HFFc6 (cell line): ENCODE data around the gene LRRC32. TPM values are rescaled to one million over a fixed set of nuclear protein-coding genes. Genes with fewer than 3 reads are reported as not detected.

ENCODE experiments used
- DNase-seq: peaks from one replicate; pipeline ENCODE4 v3.0.0-alpha.2; 2018
- H3K27ac Mint-ChIP-seq: 2 replicates; pipeline ENCODE4 v1.8.0; 2020; ENCODE audit warnings: mild to moderate bottlenecking, mixed read lengths
- H3K27me3 Mint-ChIP-seq: 2 replicates; pipeline ENCODE4 v1.8.0; 2021; ENCODE audit warnings: mild to moderate bottlenecking, moderate library complexity, mixed read lengths; ENCODE audit not compliant: insufficient read depth
- H3K36me3 Mint-ChIP-seq: 2 replicates; pipeline ENCODE4 v1.8.0; 2021; ENCODE audit warnings: low read depth, mixed read lengths
- H3K4me1 Mint-ChIP-seq: 2 replicates; pipeline ENCODE4 v1.8.0; 2020; ENCODE audit warnings: low read depth, mixed read lengths
- H3K4me3 Mint-ChIP-seq: 2 replicates; pipeline ENCODE4 v1.8.0; 2020; ENCODE audit warnings: mild to moderate bottlenecking, moderate library complexity, mixed read lengths
- H3K9me3 Mint-ChIP-seq: 2 replicates; pipeline ENCODE4 v1.8.0; 2020; ENCODE audit warnings: mild to moderate bottlenecking, mixed read lengths
- total RNA-seq, 6 experiments: library from RNA; stranded (reverse); fragmentation: NEBNext Ultra II Directional; extraction: Animal tissue kit (Norgen Biotek cat#: 25700); gene quantifications; 2 replicates in 1 of 6; 3 replicates in 5 of 6; pipeline ENCODE4 v1.2.3, GENCODE V29; 2021
- TF ChIP-seq, protein P1 (sequence below): fragments of 200-600 bp; sonication (generic); IDR thresholded peaks from 2 replicates; pipeline ENCODE4 v1.5.0; 2021; ENCODE audit warnings: antibody characterized with exemption, mild to moderate bottlenecking

LRRC32 gene
- total RNA-seq, 6 experiments from 2014 or later: 0.57 to 1.3 (median 1.0) TPM

DNA sequence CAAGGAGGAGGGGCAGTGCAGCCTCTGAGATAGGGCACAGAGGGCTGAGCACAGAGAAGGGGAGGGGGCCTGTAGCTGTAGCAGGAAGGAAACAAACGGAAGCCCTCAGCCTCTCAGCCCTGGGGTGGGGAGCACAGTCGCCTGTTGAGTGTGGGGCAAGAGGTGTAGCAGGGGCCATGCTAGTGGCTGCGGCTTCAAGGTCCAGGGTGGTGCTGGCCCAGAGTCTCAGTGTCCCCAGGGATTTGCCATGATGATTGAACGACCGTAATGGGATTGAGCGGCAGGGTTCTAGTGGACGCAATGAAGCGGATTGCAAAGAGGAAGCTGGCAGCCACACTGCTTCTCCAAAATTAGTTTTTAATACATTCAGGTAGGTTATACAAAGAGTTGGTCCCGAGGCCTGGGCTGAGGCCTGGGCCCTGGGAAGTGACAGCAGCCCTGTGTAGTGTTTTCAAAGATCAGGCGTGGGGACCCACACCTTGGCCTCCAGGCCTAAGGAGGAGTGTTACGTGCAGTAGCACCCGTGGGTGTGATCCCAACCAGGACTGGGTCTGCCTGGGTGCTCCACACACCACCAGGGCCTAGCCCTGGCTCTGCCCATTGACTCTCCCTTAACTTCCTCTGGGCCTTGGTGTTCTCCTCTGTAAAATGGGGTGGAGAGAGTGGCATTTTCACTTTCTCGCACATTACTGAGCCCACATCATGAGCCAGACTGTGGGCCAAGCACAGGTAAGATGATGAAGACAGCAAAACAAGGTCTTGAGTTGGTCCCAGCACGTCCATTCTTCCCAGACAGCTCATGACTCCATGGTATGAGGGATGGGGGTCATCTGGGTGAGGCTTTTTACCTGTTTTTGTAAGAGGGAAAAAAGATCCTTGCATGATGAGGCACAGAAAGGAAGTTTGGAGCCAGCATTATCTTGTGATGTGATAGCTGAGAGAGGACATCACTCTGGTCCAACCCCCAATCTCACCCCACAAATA, 13.1 kb downstream of the LRRC32 start:
- Mint-ChIP-seq H3K9me3 (no peaks in the 10 kb centered on the region), H3K4me1 (peaks cover 7% of the 10 kb centered on the region; the same call in 1 of the 2 replicates), H3K4me3 (no peak overlapping the region), H3K36me3 (no peaks in the 10 kb centered on the region), H3K27ac (no peak overlapping the region), H3K27me3 (peaks cover 18% of the 10 kb centered on the region)
- no peak for DNase-seq
- TF ChIP-seq, protein P1, sequence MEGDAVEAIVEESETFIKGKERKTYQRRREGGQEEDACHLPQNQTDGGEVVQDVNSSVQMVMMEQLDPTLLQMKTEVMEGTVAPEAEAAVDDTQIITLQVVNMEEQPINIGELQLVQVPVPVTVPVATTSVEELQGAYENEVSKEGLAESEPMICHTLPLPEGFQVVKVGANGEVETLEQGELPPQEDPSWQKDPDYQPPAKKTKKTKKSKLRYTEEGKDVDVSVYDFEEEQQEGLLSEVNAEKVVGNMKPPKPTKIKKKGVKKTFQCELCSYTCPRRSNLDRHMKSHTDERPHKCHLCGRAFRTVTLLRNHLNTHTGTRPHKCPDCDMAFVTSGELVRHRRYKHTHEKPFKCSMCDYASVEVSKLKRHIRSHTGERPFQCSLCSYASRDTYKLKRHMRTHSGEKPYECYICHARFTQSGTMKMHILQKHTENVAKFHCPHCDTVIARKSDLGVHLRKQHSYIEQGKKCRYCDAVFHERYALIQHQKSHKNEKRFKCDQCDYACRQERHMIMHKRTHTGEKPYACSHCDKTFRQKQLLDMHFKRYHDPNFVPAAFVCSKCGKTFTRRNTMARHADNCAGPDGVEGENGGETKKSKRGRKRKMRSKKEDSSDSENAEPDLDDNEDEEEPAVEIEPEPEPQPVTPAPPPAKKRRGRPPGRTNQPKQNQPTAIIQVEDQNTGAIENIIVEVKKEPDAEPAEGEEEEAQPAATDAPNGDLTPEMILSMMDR: no peak

DNA sequence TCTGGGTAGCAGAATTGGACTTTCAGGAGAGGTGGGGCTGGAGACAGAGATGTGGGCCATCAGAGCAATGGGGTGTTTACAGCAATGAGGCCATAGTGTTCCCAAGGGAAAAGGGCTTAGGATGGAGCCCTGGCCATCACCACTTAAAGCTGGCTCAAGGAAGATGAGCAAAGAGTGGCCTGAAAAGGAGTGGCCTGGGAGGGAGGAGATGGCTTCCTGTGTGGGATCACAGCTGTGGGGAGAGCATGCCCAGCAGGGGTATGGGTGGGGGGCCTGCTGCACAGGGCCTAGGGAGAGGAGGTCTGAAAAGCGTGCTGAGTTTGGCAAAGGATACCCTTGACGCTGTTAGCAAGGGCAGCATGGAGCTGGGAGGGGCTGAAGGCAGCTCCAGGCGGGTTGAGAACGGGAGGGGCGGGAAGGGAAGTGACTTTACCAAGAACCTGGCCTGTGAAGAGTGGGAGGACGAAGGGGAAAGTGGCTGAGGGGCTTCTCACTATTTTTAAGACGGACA, 13.9 kb downstream of the LRRC32 start:
- no peak overlapping the region for H3K27ac Mint-ChIP-seq
- H3K27me3 Mint-ChIP-seq: peaks cover 15% of the 10 kb centered on the region
- DNase-seq: no peak
- H3K36me3 Mint-ChIP-seq: no peaks in the 10 kb centered on the region
- H3K4me3 Mint-ChIP-seq: no peak overlapping the region
- TF ChIP-seq, protein P1: no peak
- H3K4me1 Mint-ChIP-seq: peaks cover 7% of the 10 kb centered on the region; the same call in 1 of the 2 replicates
- H3K9me3 Mint-ChIP-seq: no peaks in the 10 kb centered on the region

DNA sequence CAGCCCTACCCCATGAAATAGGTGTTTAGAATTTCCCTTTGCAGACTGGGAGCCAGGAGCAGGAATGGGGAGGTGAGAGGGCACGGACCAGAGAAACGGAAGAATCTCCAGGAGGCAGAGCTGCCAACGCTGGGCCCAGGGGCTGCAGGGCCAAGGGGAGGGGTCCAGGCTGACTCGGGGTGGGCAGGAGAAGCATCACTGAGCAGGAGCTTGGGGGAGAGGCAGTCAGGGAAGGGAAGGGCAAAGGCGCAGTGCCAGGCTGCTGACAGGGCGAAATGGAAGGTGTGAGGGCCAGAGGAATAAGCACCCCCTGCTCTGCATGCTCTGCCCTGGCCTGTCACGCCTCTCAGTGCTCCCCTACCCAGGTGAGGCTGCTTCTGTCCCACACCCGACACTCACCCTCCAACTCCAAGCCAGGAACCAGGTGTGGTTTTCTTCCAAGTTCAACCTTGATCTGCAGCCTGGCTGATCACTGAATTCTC, 14.5 kb downstream of the LRRC32 start:
- H3K4me3 Mint-ChIP-seq: no peak overlapping the region
- TF ChIP-seq, protein P1: no peak
- H3K4me1 Mint-ChIP-seq: peaks cover 7% of the 10 kb centered on the region; the same call in 1 of the 2 replicates
- no peak overlapping the region for H3K27ac Mint-ChIP-seq
- no peaks in the 10 kb centered on the region for H3K9me3 Mint-ChIP-seq
- DNase-seq: no peak
- H3K36me3 Mint-ChIP-seq: no peaks in the 10 kb centered on the region
- peaks cover 16% of the 10 kb centered on the region for H3K27me3 Mint-ChIP-seq

DNA sequence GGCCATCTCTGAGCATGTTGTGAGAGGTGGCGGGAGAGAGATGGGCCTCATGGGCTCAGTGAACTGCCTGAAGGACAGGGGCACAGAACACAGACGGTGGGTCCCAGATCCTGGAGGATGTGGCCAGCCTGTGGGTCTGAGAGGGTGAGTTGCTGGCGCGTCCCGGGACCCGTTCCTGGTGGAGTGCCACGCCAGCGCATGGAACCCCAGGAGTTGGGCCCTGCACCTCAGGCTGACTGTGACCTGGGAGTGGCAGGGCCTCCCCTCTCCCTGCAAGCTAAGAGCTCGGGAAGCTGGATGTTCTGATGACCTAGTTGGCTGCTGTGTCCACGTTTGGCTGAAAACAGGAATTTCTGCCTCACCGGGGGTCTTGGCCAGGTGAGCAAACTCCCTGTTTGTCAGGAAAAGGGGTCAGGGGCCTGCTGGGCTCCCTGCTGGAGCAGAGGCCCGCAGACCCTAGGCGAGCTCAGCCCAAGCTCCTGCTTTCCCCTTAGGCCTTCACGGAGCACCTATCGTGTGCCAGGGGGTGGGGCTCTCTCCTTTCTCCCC, 15.0 kb downstream of the LRRC32 start:
- Mint-ChIP-seq H3K4me3 (no peak overlapping the region), H3K4me1 (peaks cover 7% of the 10 kb centered on the region; the same call in 1 of the 2 replicates), H3K36me3 (no peaks in the 10 kb centered on the region), H3K9me3 (no peaks in the 10 kb centered on the region), H3K27me3 (peaks cover 21% of the 10 kb centered on the region), H3K27ac (no peak overlapping the region)
- TF ChIP-seq, protein P1: no peak
- no peak for DNase-seq

DNA sequence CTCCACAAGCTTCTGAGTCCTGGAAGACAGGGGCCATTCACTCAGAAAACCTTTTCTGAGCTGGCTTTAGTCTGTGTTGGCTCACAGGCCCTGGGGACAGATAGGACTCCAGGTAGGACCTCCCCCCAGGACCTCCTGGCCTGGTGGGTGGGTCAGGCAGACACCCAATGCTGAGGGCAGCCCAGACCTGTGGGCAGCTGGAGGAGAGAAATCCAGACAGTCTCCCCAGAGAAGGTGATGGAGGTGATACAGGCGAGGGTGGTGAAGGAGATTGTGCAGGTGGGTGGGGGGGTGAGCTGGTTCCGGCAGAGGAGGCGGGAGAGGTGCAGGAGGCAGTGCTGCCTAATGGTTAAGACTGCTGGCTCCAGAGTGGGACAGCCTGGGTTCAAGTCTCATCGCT, 15.6 kb downstream of the LRRC32 start:
- peaks cover 7% of the 10 kb centered on the region; the same call in 1 of the 2 replicates for H3K4me1 Mint-ChIP-seq
- TF ChIP-seq, protein P1: no peak
- DNase-seq: no peak
- no peaks in the 10 kb centered on the region for H3K36me3 Mint-ChIP-seq
- peaks cover 22% of the 10 kb centered on the region for H3K27me3 Mint-ChIP-seq
- H3K4me3 Mint-ChIP-seq: no peak overlapping the region
- no peak overlapping the region for H3K27ac Mint-ChIP-seq
- no peaks in the 10 kb centered on the region for H3K9me3 Mint-ChIP-seq
